Suprapubic skin (tissue), 4 donors: ENCODE data around the gene C1QTNF8.

Experiments
- EP300 ChIP-seq: sonication (generic); formaldehyde crosslinking; IDR thresholded peaks from one replicate; pipeline ENCODE4 v1.6.1; 2017; ENCODE audit warnings: antibody characterized with exemption
- POLR2A ChIP-seq, 2 donors: fragments of 450-650 bp; IDR thresholded peaks; one replicate each; pipeline ENCODE4 v1.6.1; 2017; ENCODE audit warnings: antibody characterized with exemption in 2 of 2, mild to moderate bottlenecking in 2 of 2, moderate library complexity in 2 of 2
- POLR2AphosphoS5 ChIP-seq, 3 donors: sonication (generic); formaldehyde crosslinking; IDR thresholded peaks; one replicate each; pipeline ENCODE4 v1.6.1; 2017; ENCODE audit warnings: antibody characterized with exemption in 3 of 3
- TF ChIP-seq, protein P1 (sequence below), 2 donors: fragments of 200-600 bp in 1 of 2; fragments of 450-650 bp in 1 of 2; sonication (generic) in 1 of 2; IDR thresholded peaks; one replicate each; pipeline ENCODE4 v1.5.1; 2016 to 2019; ENCODE audit warnings: antibody characterized with exemption in 2 of 2, mild to moderate bottlenecking in 1 of 2, moderate library complexity in 1 of 2

DNA sequence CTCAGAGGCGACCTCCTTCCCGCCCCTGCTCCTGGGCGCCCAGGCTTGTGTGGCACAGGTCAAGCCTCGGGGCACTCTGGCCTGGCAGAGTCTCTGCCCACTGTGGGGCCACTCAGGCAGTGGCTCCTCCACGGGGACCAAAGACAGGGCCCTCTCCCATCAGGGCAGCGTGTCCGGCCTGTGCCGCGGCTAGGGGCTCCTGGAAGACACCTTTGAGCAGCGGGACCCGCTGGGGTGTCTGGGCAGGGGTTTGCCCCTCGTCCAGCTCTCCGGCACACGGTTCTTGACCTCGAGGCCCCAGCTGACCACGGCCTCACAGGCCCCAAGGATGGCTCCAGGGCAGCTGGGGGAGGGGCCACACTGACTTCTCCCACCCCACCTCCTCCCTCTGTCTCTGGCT is 48.2 kb downstream of the C1QTNF8 start:
- TF ChIP-seq POLR2AphosphoS5 (IDR thresholded peaks at IDR 0.05) = no peak
- TF ChIP-seq POLR2A (IDR thresholded peaks at IDR 0.05) = no peak
- TF ChIP-seq, protein P1, sequence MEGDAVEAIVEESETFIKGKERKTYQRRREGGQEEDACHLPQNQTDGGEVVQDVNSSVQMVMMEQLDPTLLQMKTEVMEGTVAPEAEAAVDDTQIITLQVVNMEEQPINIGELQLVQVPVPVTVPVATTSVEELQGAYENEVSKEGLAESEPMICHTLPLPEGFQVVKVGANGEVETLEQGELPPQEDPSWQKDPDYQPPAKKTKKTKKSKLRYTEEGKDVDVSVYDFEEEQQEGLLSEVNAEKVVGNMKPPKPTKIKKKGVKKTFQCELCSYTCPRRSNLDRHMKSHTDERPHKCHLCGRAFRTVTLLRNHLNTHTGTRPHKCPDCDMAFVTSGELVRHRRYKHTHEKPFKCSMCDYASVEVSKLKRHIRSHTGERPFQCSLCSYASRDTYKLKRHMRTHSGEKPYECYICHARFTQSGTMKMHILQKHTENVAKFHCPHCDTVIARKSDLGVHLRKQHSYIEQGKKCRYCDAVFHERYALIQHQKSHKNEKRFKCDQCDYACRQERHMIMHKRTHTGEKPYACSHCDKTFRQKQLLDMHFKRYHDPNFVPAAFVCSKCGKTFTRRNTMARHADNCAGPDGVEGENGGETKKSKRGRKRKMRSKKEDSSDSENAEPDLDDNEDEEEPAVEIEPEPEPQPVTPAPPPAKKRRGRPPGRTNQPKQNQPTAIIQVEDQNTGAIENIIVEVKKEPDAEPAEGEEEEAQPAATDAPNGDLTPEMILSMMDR (IDR thresholded peaks at IDR 0.05) = no peak
- TF ChIP-seq EP300 = no peak
